GM18511 (cell line): ENCODE measurements around the gene FLOT1.

Experiments used
- ATAC-seq: cut with Tn5 transposase; IDR thresholded peaks from one replicate; pipeline ENCODE4 v1.9.1; 2021; ENCODE audit warnings: mild to moderate bottlenecking, moderate library complexity; ENCODE audit not compliant: unreplicated experiment

FLOT1 gene

DNA sequence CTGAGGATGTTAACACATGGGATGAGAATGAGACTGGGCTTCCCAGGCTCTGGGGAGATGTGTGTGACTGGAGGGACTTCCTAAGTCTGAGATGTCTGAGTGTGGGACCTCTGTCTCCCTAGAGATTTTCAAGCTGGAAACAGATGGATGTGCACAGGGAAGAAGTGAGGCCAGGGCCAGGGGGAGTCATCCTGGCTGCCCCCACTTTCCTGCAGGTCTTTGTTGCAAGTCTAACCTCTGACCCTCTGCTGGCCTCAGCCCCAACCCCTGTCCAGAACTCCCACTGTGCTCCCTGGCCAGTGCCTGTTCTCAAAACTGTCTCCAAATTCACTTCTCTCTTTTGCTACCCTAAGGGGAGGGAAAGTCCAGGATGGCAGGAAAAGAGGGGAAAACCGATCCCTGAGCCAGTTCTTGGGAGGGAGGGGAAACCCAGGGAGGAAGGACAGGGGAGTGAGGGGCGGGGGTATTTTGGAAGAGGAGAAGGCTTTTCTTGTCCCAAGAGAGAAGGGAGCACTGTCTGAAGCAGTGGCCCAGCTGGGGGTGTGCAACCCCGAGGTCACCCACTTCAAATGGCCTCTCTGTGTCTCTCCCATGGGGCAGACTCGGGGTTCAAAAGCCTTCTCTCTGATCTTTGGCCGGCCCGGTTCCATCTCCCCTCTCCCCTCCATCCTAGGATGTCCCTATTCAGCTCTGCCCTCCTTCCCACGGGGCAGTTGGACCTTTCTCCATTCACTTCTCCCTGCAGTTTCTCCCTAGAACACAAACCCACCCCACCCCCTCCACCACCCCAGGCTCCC lies 59.1 kb downstream of the FLOT1 start:
- no peak for ATAC-seq

DNA sequence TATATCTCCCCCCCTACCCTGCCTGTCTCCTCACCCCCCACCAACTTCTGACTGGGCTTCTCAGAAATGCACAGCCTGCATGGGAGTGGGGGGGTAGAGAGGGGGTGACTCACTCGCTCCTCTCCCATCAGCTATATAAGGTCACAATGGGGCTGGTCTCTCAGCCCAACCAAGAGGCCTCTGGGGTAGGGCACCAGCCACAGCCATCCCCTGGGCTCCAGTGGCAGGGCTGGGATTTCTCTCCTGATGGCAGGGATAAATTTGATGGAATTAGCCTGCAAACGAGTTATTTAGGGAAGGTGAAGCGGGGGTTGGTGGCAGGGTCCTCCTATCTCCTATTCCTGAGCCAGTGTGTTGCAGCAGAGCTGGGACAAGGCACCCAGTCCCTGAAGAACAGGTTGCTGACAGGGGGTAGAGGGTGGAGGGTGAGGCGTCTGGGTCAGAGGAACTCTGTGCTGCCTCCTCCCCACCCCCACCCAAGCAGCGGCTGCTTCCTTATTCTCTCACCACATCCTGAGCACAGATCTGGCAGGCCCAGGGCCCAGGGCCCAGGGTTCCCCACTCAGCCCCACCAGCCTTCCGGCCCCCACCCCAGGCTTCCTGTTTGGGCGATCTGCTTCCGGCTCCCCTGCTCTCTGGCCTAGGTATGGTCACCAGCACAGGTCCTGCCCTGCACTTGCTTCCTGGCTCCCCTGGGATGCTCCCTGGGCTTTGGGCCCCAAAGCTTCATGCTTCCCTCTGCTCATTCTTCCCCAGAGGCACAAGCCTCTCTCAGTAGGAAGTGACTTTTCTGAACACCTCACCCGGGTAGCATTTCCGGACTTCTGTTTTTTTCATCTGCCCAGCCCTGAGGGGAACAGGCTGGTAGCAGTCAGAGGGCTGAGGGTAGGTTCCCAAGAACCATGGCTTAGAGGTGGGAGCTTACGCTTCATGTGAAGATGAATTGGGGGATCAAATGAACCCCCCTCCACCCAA lies 60.1 kb downstream of the FLOT1 start:
- peak; percentile 51 for ATAC-seq

DNA sequence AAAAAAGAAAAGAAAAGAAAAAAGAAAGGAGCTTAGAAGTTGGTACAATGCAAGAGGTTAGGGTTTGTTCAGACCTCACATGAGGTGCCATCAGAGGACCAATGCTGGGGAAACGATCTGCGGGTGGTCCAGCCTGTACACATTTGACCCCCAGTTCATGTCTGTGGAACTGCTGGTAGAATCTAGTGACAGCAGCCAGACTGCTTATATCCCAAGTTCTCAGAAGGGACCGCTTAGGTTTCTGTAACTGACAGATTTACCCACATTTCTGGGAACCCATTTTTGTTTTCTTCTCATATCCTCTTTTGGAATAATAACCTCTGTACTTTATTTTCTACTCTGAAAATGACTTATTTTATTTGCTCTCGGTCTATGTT lies 60.7 kb downstream of the FLOT1 start:
- ATAC-seq: no peak

DNA sequence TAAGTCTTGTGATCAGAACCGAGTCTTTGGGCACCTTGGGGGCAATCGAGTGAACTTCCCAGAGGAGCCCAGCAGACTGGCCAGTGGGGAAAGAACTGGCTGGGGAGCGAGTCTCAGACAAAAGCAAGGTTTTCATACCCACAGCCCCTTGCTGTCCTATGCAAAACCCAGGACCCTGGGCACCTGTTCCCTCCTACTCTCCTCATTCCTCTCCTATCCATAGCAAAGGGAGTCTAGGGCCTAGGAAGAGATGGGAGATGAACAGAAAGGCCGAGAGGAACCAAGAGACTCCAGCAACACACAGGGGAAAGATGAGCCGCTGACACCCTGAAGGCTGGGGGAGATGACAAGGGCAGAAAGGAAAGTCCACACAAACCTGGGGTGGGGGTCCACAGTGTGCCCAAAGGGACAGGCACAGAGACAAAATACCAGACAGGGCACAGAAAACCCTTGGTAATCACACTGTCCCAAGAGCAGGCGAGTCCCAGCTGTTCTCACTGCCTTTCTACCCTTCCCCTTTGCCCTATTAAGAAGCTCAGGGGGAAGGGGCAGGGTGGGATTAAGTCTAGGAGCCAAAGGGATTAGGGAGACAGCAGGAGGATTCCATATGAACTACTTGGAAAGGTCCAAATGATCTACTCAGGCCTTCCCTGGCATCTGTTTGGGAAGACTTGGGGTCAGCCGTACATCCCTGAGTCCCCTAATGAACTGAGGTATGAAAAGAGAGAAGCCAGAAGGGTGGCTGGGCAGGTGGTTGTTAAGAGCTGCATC lies 62.5 kb downstream of the FLOT1 start:
- ATAC-seq: no peak

DNA sequence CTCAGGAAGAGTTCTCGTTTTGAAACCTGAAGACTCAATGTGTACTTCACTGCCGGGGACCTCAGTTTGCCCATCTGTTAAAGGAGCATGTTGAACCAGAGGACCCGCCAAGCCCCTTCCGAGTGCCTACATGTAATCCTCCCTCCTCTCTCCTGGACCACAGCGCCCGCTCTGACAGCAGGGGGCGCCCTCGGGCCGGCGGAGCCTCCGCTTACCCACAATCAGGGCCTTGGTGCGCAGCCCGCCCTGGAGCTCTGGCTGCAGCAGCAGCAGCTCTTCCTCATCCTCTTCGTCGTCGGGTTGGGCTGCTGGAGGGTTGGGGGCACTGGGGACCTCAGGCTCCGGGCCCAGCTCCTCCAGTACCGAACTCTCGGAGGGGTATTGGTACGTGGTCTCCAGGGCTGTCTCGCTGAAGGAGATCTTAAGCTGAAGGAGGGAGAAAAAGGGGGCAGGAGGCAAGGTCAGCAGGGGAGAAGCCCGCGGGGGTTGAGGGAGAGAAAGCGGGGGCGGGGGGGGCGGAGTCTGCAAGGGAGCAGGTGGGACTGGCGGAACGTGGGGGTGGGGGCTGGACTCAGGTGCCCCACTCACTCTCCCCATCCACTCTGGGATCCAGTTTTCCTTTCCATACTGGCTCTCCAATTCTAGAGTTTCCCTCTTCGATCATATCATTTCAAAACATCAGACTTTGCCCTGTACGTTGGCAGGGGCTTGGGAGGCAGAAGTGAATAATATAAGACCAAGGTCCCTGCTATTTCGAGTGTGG lies 63.3 kb downstream of the FLOT1 start:
- ATAC-seq: no peak
